H9 (cell line): ENCODE results near the gene TTC39B. TPM values are rescaled to one million over a fixed set of nuclear protein-coding genes. Genes with fewer than 3 reads are reported as not detected.

Experiments used
- DNase-seq: peaks from one replicate; pipeline ENCODE4 v3.0.0-alpha.2; 2017
- H2AFZ ChIP-seq: one replicate; pipeline ENCODE4 v1.6.1; 2013; ENCODE audit warnings: mild to moderate bottlenecking, low read length, control low read depth, moderate library complexity
- H2AK5ac ChIP-seq: 2 replicates; pipeline ENCODE4 v1.6.1; 2013; ENCODE audit warnings: low read length, control low read depth, mixed read lengths; ENCODE audit not compliant: insufficient read length
- H2BK120ac ChIP-seq: one replicate; pipeline ENCODE4 v1.6.1; 2013; ENCODE audit warnings: low read depth, mild to moderate bottlenecking, low read length, control low read depth, inconsistent platforms; ENCODE audit not compliant: poor library complexity, severe bottlenecking
- H2BK12ac ChIP-seq: 2 replicates; pipeline ENCODE4 v1.6.1; 2013; ENCODE audit warnings: low read length, control low read depth, mixed read lengths, low read depth; ENCODE audit not compliant: insufficient read length
- H2BK15ac ChIP-seq: 2 replicates; pipeline ENCODE4 v1.6.1; 2013; ENCODE audit warnings: low read depth, low read length, control low read depth
- H2BK20ac ChIP-seq: one replicate; pipeline ENCODE4 v1.6.1; 2013; ENCODE audit warnings: low read depth, mild to moderate bottlenecking, low read length, control low read depth, inconsistent platforms; ENCODE audit not compliant: poor library complexity, severe bottlenecking
- H2BK5ac ChIP-seq: 2 replicates; pipeline ENCODE4 v1.6.1; 2013; ENCODE audit warnings: low read length, control low read depth, mixed read lengths; ENCODE audit not compliant: insufficient read length
- H3K14ac ChIP-seq: 2 replicates; pipeline ENCODE4 v1.6.1; 2013; ENCODE audit warnings: low read length, control low read depth; ENCODE audit not compliant: insufficient read depth
- H3K18ac ChIP-seq: 2 replicates; pipeline ENCODE4 v1.6.1; 2013; ENCODE audit warnings: low read depth, mild to moderate bottlenecking, mixed read lengths, low read length, control low read depth; ENCODE audit not compliant: insufficient read length
- H3K23ac ChIP-seq: 2 replicates; pipeline ENCODE4 v1.6.1; 2013; ENCODE audit warnings: low read length, control low read depth, mixed read lengths, low read depth; ENCODE audit not compliant: insufficient read length
- H3K23me2 ChIP-seq: 2 replicates; pipeline ENCODE4 v1.6.1; 2013; ENCODE audit warnings: low read depth, mild to moderate bottlenecking, mixed read lengths, low read length, control low read depth; ENCODE audit not compliant: insufficient read length, poor library complexity, severe bottlenecking
- H3K27ac ChIP-seq: 2 replicates; pipeline ENCODE4 v1.5.1; 2013; ENCODE audit warnings: low read length, control low read depth, mixed read lengths, low read depth; ENCODE audit not compliant: insufficient read length
- H3K27me3 ChIP-seq: 2 replicates; pipeline ENCODE4 v1.6.1; 2013; ENCODE audit warnings: low read length, control low read depth, inconsistent platforms; ENCODE audit not compliant: insufficient read depth
- H3K4ac ChIP-seq: 2 replicates; pipeline ENCODE4 v1.6.1; 2013; ENCODE audit warnings: low read depth, mild to moderate bottlenecking, control low read depth, inconsistent platforms, low read length, moderate library complexity
- H3K4me1 ChIP-seq: 2 replicates; pipeline ENCODE4 v1.6.1; 2013; ENCODE audit warnings: low read length, control low read depth, inconsistent platforms; ENCODE audit not compliant: insufficient read depth
- H3K4me2 ChIP-seq: 2 replicates; pipeline ENCODE4 v1.6.1; 2013; ENCODE audit warnings: low read length, control low read depth, mixed read lengths; ENCODE audit not compliant: insufficient read length, insufficient read depth
- H3K56ac ChIP-seq: 2 replicates; pipeline ENCODE4 v1.6.1; 2013; ENCODE audit warnings: low read depth, mild to moderate bottlenecking, mixed read lengths, low read length, control low read depth; ENCODE audit not compliant: insufficient read length
- H3K79me1 ChIP-seq: 2 replicates; pipeline ENCODE4 v1.6.1; 2013; ENCODE audit warnings: low read depth, mild to moderate bottlenecking, moderate library complexity, low read length, control low read depth, inconsistent platforms; ENCODE audit not compliant: insufficient read depth, poor library complexity, severe bottlenecking
- H3K79me2 ChIP-seq: 2 replicates; pipeline ENCODE4 v1.6.1; 2013; ENCODE audit warnings: low read length, control low read depth, inconsistent platforms; ENCODE audit not compliant: insufficient read depth
- H3K9ac ChIP-seq: 2 replicates; pipeline ENCODE4 v1.6.1; 2013; ENCODE audit warnings: low read length, control low read depth, mixed read lengths; ENCODE audit not compliant: insufficient read length; ENCODE audit errors: extremely low read depth
- H3K9me3 ChIP-seq: one replicate; pipeline ENCODE4 v1.6.1; 2013; ENCODE audit warnings: low read depth, low read length, inconsistent platforms; ENCODE audit not compliant: control insufficient read depth
- H3T11ph ChIP-seq: one replicate; pipeline ENCODE4 v1.6.1; 2013; ENCODE audit warnings: mild to moderate bottlenecking, low read length, control low read depth, inconsistent platforms
- H4K20me1 ChIP-seq: one replicate; pipeline ENCODE4 v1.6.1; 2013; ENCODE audit not compliant: control insufficient read depth, insufficient read length, insufficient read depth
- H4K5ac ChIP-seq: 2 replicates; pipeline ENCODE4 v1.6.1; 2013; ENCODE audit warnings: low read depth, mild to moderate bottlenecking, mixed read lengths, low read length, control low read depth; ENCODE audit not compliant: insufficient read length
- H4K8ac ChIP-seq: replicated peaks from 2 replicates; pipeline ENCODE4 v1.6.1; 2013; ENCODE audit warnings: low read length, control low read depth, mixed read lengths, low read depth; ENCODE audit not compliant: insufficient read length
- H4K91ac ChIP-seq: 2 replicates; pipeline ENCODE4 v1.6.1; 2013; ENCODE audit warnings: low read depth, mild to moderate bottlenecking, moderate library complexity, mixed read lengths, low read length, control low read depth; ENCODE audit not compliant: insufficient read length
- H3K27ac Mint-ChIP-seq, 3 experiments: 2 replicates in 2 of 3; 3 replicates in 1 of 3; pipeline ENCODE4 v1.8.0; 2020 to 2021; ENCODE audit warnings: mixed read lengths in 3 of 3, mild to moderate bottlenecking in 1 of 3, moderate library complexity in 1 of 3
- H3K27me3 Mint-ChIP-seq: 2 replicates; pipeline ENCODE4 v1.8.0; 2021; ENCODE audit warnings: low read depth, mild to moderate bottlenecking, moderate library complexity, mixed read lengths
- H3K36me3 Mint-ChIP-seq, 3 experiments: 2 replicates in 2 of 3; 3 replicates in 1 of 3; pipeline ENCODE4 v1.8.0; 2020 to 2021; ENCODE audit warnings: low read depth in 3 of 3, mixed read lengths in 3 of 3; ENCODE audit not compliant: insufficient read depth in 1 of 3
- H3K4me1 Mint-ChIP-seq, 2 experiments: 2 replicates each; pipeline ENCODE4 v1.8.0; 2020; ENCODE audit warnings: mixed read lengths in 2 of 2
- H3K4me3 Mint-ChIP-seq, 2 experiments: 2 replicates in 1 of 2; 3 replicates in 1 of 2; pipeline ENCODE4 v1.8.0; 2020 to 2021; ENCODE audit warnings: mild to moderate bottlenecking in 2 of 2, mixed read lengths in 2 of 2, moderate library complexity in 1 of 2
- H3K9me3 Mint-ChIP-seq, 2 experiments: 2 replicates in 1 of 2; 3 replicates in 1 of 2; pipeline ENCODE4 v1.8.0; 2020; ENCODE audit warnings: mild to moderate bottlenecking in 2 of 2, mixed read lengths in 2 of 2, moderate library complexity in 1 of 2
- WGBS: extraction: QIAGEN DNeasy Blood & Tissue Kit; methylation state at CpG from one replicate; pipeline ENCODE4 v1.1.7; 2013; ENCODE audit warnings: missing lambda C conversion rate, low lambda C conversion rate, mixed read lengths; ENCODE audit not compliant: insufficient read length; ENCODE audit errors: extremely low coverage; 5-methylcytosine and 5-hydroxymethylcytosine counted together
- total RNA-seq: library from RNA; stranded (reverse); gene quantifications from 2 replicates; pipeline ENCODE4 v1.2.1, GENCODE V29; 2021
- TF ChIP-seq, protein P1 (sequence below): fragments of 200-600 bp; sonication (generic); conservative IDR thresholded peaks from 3 replicates; pipeline ENCODE4 v1.8.0; 2021; ENCODE audit warnings: antibody characterized with exemption, mild to moderate bottlenecking

The TTC39B gene
- total RNA-seq, 1 experiment from 2014 or later: 8.2 TPM

DNA sequence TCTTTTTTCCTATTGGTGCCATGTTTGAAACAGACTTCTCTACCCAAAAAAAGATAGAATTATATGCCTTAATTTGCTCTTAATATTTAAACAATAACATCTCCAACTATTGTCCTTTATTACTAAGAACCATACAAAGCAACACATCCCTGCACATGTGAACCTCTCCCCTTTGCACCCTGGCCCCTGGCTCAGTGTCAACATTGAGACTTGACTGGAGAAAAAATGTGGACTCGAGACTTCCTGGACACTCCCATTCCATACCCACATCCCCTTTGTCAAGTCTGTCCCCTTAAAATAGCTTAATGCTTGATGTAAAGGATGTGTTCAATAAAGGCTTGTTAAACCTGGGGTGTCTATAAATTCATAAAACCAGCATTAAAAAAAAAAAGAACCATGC lies 53.2 kb downstream of the TTC39B start:
- peaks cover 21 to 24% of the 10 kb centered on the region in 2 experiments for H3K4me1 Mint-ChIP-seq
- no peak overlapping the region for H3K4me3 Mint-ChIP-seq

More for the DNA sequence above, 53.2 kb downstream of the TTC39B start:
- TF ChIP-seq, protein P1, sequence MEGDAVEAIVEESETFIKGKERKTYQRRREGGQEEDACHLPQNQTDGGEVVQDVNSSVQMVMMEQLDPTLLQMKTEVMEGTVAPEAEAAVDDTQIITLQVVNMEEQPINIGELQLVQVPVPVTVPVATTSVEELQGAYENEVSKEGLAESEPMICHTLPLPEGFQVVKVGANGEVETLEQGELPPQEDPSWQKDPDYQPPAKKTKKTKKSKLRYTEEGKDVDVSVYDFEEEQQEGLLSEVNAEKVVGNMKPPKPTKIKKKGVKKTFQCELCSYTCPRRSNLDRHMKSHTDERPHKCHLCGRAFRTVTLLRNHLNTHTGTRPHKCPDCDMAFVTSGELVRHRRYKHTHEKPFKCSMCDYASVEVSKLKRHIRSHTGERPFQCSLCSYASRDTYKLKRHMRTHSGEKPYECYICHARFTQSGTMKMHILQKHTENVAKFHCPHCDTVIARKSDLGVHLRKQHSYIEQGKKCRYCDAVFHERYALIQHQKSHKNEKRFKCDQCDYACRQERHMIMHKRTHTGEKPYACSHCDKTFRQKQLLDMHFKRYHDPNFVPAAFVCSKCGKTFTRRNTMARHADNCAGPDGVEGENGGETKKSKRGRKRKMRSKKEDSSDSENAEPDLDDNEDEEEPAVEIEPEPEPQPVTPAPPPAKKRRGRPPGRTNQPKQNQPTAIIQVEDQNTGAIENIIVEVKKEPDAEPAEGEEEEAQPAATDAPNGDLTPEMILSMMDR: no peak
- Histone ChIP-seq H3K27me3 (no peaks in the 10 kb centered on the region), H3K23me2 (no peaks in the 10 kb centered on the region), H2BK5ac (no peak overlapping the region), H3K4me2 (no peak overlapping the region), H3K18ac (no peak overlapping the region), H4K20me1 (no peaks in the 10 kb centered on the region), H3T11ph (no peak overlapping the region), H2BK15ac (no peak overlapping the region), H3K79me2 (no peaks in the 10 kb centered on the region), H4K91ac (no peak overlapping the region), H2BK20ac (no peak overlapping the region), H2BK12ac (no peak overlapping the region), H4K8ac (no peak overlapping the region), H3K14ac (no peak overlapping the region), H2BK120ac (no peak overlapping the region), H3K23ac (no peak overlapping the region), H3K4me1 (no peaks in the 10 kb centered on the region; the same call in 1 of the 2 replicates), H2AK5ac (no peak overlapping the region), H3K27ac (no peak overlapping the region), H2AFZ (no peak overlapping the region), H3K79me1 (no peaks in the 10 kb centered on the region), H3K9me3 (no peaks in the 10 kb centered on the region), H3K56ac (no peak overlapping the region), H3K4ac (no peak overlapping the region), H3K9ac (no peak overlapping the region), H4K5ac (no peak overlapping the region)
- no CpG with 5 or more reads among the region's 1 CpG for WGBS
- Mint-ChIP-seq H3K9me3 (peaks cover 0 to 3% of the 10 kb centered on the region in 2 experiments; a peak in 1 of 5 replicates), H3K36me3 (peaks cover 2 to 5% (median 4%) of the 10 kb centered on the region in 3 experiments; a peak in 2 of 7 replicates), H3K27me3 (no peaks in the 10 kb centered on the region), H3K27ac (no peak overlapping the region)
- no peak for DNase-seq
